Activated T-helper 1 cell treated with anti-CD3 and anti-CD28 coated beads, Interleukin-2, amount 50 U/mL, for 16 hours (primary cell): ENCODE results near the gene CLCNKB.

Experiments
- DNase-seq, 2 donors: peaks; one replicate each; pipeline ENCODE4 v3.0.0-alpha.2; 2020; ENCODE audit warnings: low read depth in 1 of 2, low spot score in 1 of 2

Gene CLCNKB

GRCh38 chr1:16093611-16094010 is 50.0 kb downstream of the CLCNKB start:
- no peak for DNase-seq

- DNase-seq = no peak
Observed at GRCh38 chr1:16094453-16095158, 51.0 kb downstream of the CLCNKB start.

- no peak for DNase-seq
Observed at GRCh38 chr1:16095447-16095846, 51.9 kb downstream of the CLCNKB start.

GRCh38 chr1:16099412-16099811 is 55.8 kb downstream of the CLCNKB start:
- DNase-seq = no peak

DNA sequence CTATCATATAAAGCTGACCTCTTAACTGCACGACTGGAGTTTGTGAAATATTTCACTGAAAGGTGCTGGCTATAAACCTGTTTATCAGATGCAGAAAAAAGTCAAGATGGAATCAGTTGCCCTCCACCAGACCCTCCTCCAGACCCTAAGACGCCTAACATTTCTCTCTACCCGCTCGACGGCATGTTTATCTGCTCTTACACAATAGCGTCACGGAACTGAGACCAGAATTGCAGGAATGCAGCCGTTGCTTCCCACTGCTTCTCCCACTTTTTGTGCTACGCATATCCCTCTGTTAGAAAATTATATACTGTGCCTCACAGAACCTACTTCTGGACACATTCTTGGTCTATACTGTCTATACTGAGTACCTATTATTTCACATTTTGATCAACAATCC is 58.0 kb downstream of the CLCNKB start:
- no peak for DNase-seq
